Mucosa of descending colon (tissue), 3 donors: ENCODE data around the gene NELL2. TPM values are rescaled to one million over a fixed set of nuclear protein-coding genes. Genes with fewer than 3 reads are reported as not detected.

Source experiments
- ATAC-seq: fragments of 200-7000 bp; cut with Tn5 transposase; one replicate; pipeline ENCODE4 v1.9.1; 2020; ENCODE audit warnings: mild to moderate bottlenecking, moderate library complexity
- DNase-seq, 3 donors: peaks; one replicate each; pipeline ENCODE4 v3.0.0-alpha.2; 2020
- H3K36me3 ChIP-seq: fragments of 200-600 bp; one replicate; pipeline ENCODE4 v1.8.0; 2021; ENCODE audit warnings: low read depth, mild to moderate bottlenecking
- H3K4me1 ChIP-seq: fragments of 200-600 bp; one replicate; pipeline ENCODE4 v1.8.0; 2021; ENCODE audit warnings: low read depth, mild to moderate bottlenecking
- H3K4me3 ChIP-seq: fragments of 200-600 bp; one replicate; pipeline ENCODE4 v1.8.0; 2021; ENCODE audit warnings: mild to moderate bottlenecking
- H3K9me3 ChIP-seq: fragments of 200-600 bp; one replicate; pipeline ENCODE4 v1.8.0; 2021; ENCODE audit warnings: mild to moderate bottlenecking
- CTCF ChIP-seq: fragments of 200-600 bp; IDR thresholded peaks from one replicate; pipeline ENCODE4 v1.8.0; 2022; ENCODE audit warnings: antibody characterized with exemption, mild to moderate bottlenecking
- intact Hi-C, 2 donors: fragments of 100-400 bp; cut with DNase I in 1 of 2; cut with micrococcal nuclease in 1 of 2; formaldehyde crosslinking; loops; one replicate each; pipeline versions ENCODE4 v1.11.0 to v1.11.1; 2022; cut with DNase I, micrococcal nuclease
- total RNA-seq, 3 donors: library from RNA; stranded (reverse); fragmentation: NEBNext Ultra II Directional in 2 of 3; extraction: Animal tissue kit (Norgen Biotek cat#: 25700) in 2 of 3; gene quantifications; one replicate each; pipeline versions ENCODE4 v1.2.1 to v1.2.4, GENCODE V29; 2021 to 2023
- donor health status: DM: no; HTN: no; CAD: no; lungs with moderate emphysema.
- donor health status: DM: no; HTN: no; CAD: no.
- donor health status: DM: no; HTN: yes; CAD: no.

NELL2 gene
- total RNA-seq, 3 donors from 2014 or later: 2.4 to 7.4 (median 5.8) TPM

- H3K4me1 ChIP-seq: no peaks in the 10 kb centered on the region
- no peak for DNase-seq
- no peak for TF ChIP-seq CTCF
- intact Hi-C loops: no loop called here
- H3K9me3 ChIP-seq: peaks cover 11% of the 10 kb centered on the region
- H3K4me3 ChIP-seq: no peak overlapping the region
- ATAC-seq: no peak
- no peaks in the 10 kb centered on the region for H3K36me3 ChIP-seq
These were observed 207.7 kb downstream of the NELL2 start for GRCh38 chr12:44668443-44668842.

- H3K36me3 ChIP-seq: no peaks in the 10 kb centered on the region
- no peak overlapping the region for H3K4me3 ChIP-seq
- DNase-seq: no peak
- no peak for ATAC-seq
- peaks cover 11% of the 10 kb centered on the region for H3K9me3 ChIP-seq
- H3K4me1 ChIP-seq: no peaks in the 10 kb centered on the region
- intact Hi-C loops: no loop called here
- TF ChIP-seq CTCF: no peak
These were observed 208.7 kb downstream of the NELL2 start for GRCh38 chr12:44667461-44667860.

- TF ChIP-seq CTCF: no peak
- ATAC-seq: no peak
- intact Hi-C loops: no loop called here
These were observed 212.8 kb downstream of the NELL2 start for GRCh38 chr12:44663291-44663690.

GRCh38 chr12:44655846-44656245 is 220.3 kb downstream of the NELL2 start:
- H3K9me3 ChIP-seq: no peaks in the 10 kb centered on the region
- no peaks in the 10 kb centered on the region for H3K4me1 ChIP-seq
- ATAC-seq (no peak), DNase-seq (no peak)
- no peak overlapping the region for H3K4me3 ChIP-seq
- no peak for TF ChIP-seq CTCF
- H3K36me3 ChIP-seq: no peaks in the 10 kb centered on the region
- intact Hi-C loops: no loop called here

More at GRCh38 chr12:44663291-44663690, 212.8 kb downstream of the NELL2 start:
- no peak for DNase-seq
- H3K4me3 ChIP-seq: no peak overlapping the region
- no peaks in the 10 kb centered on the region for H3K36me3 ChIP-seq
- H3K9me3 ChIP-seq: no peaks in the 10 kb centered on the region
- no peaks in the 10 kb centered on the region for H3K4me1 ChIP-seq

- ATAC-seq (no peak), DNase-seq (no peak)
- Histone ChIP-seq H3K4me3 (no peak overlapping the region), H3K9me3 (no peaks in the 10 kb centered on the region), H3K4me1 (no peaks in the 10 kb centered on the region), H3K36me3 (no peaks in the 10 kb centered on the region)
- intact Hi-C loops: no loop called here
- no peak for TF ChIP-seq CTCF
These were observed 221.2 kb downstream of the NELL2 start for GRCh38 chr12:44654646-44655639.
